ENCODE measurements around the gene SWT1. TPM values are rescaled to one million over a fixed set of nuclear protein-coding genes. Genes with fewer than 3 reads are reported as not detected.

The SWT1 gene
- total and polyA plus RNA-seq, 9 of the 15 experiments (the other 6 are each of a cell fraction or from before 2014, with no cell fraction given): 1.5 to 3.4 (median 2.3) TPM

- TF ChIP-seq, protein P1, sequence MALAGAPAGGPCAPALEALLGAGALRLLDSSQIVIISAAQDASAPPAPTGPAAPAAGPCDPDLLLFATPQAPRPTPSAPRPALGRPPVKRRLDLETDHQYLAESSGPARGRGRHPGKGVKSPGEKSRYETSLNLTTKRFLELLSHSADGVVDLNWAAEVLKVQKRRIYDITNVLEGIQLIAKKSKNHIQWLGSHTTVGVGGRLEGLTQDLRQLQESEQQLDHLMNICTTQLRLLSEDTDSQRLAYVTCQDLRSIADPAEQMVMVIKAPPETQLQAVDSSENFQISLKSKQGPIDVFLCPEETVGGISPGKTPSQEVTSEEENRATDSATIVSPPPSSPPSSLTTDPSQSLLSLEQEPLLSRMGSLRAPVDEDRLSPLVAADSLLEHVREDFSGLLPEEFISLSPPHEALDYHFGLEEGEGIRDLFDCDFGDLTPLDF (CRISPR knock-in tag; IDR thresholded peaks at IDR 0.05): peak; percentile 18; the same call in 1 of the 2 replicates
- peak; percentile 8 to 54; a peak in 1 of 4 replicates for TF ChIP-seq KDM1A (IDR thresholded peaks at IDR 0.05)
- no peak for TF ChIP-seq TRIM28 (IDR thresholded peaks at IDR 0.05)
- no peak for TF ChIP-seq MTA2 (IDR thresholded peaks at IDR 0.05; ENCODE audit: low read depth)
- no peak for TF ChIP-seq RCOR1 (IDR thresholded peaks at IDR 0.05; ENCODE audit: borderline replicate concordance in 1 of 2, low read depth in 2 of 2, low read length in 2 of 2)
- TF ChIP-seq RHOXF2B (CRISPR knock-in tag; conservative IDR thresholded peaks at IDR 0.05): no peak
- no peak for TF ChIP-seq BHLHE40 (IDR thresholded peaks at IDR 0.05; ENCODE audit: low read length)
- no peak for TF ChIP-seq CBX1 (IDR thresholded peaks at IDR 0.05; ENCODE audit: low read depth)
- TF ChIP-seq ZNF121 (CRISPR knock-in tag; conservative IDR thresholded peaks at IDR 0.05): no peak
- TF ChIP-seq CGGBP1 (CRISPR knock-in tag; IDR thresholded peaks at IDR 0.05): no peak
- TF ChIP-seq CHD2 (IDR thresholded peaks at IDR 0.05; ENCODE audit: low read depth, low read length): no peak
- no peak for TF ChIP-seq NR3C1 (CRISPR knock-in tag; IDR thresholded peaks at IDR 0.05)
- no peak for TF ChIP-seq COPS2 (conservative IDR thresholded peaks at IDR 0.05)
- no peak for TF ChIP-seq KDM2B (CRISPR knock-in tag; IDR thresholded peaks at IDR 0.05)
- TF ChIP-seq TSC22D4 (tag; IDR thresholded peaks at IDR 0.05): no peak
- TF ChIP-seq, protein P2, sequence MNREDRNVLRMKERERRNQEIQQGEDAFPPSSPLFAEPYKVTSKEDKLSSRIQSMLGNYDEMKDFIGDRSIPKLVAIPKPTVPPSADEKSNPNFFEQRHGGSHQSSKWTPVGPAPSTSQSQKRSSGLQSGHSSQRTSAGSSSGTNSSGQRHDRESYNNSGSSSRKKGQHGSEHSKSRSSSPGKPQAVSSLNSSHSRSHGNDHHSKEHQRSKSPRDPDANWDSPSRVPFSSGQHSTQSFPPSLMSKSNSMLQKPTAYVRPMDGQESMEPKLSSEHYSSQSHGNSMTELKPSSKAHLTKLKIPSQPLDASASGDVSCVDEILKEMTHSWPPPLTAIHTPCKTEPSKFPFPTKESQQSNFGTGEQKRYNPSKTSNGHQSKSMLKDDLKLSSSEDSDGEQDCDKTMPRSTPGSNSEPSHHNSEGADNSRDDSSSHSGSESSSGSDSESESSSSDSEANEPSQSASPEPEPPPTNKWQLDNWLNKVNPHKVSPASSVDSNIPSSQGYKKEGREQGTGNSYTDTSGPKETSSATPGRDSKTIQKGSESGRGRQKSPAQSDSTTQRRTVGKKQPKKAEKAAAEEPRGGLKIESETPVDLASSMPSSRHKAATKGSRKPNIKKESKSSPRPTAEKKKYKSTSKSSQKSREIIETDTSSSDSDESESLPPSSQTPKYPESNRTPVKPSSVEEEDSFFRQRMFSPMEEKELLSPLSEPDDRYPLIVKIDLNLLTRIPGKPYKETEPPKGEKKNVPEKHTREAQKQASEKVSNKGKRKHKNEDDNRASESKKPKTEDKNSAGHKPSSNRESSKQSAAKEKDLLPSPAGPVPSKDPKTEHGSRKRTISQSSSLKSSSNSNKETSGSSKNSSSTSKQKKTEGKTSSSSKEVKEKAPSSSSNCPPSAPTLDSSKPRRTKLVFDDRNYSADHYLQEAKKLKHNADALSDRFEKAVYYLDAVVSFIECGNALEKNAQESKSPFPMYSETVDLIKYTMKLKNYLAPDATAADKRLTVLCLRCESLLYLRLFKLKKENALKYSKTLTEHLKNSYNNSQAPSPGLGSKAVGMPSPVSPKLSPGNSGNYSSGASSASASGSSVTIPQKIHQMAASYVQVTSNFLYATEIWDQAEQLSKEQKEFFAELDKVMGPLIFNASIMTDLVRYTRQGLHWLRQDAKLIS (CRISPR knock-in tag; IDR thresholded peaks at IDR 0.05): no peak
- TF ChIP-seq ZNF133 (CRISPR knock-in tag; IDR thresholded peaks at IDR 0.05): no peak
Observed at GRCh38 chr1:185315445-185316071, 158.6 kb downstream of the SWT1 start (continued).
